ENCODE data around the gene PARVB. TPM values are rescaled to one million over a fixed set of nuclear protein-coding genes. Genes with fewer than 3 reads are reported as not detected.
A peak's percentile ranks its signal among the peaks of the same experiment; 100 is the strongest.

Gene PARVB
- total and polyA plus RNA-seq, 3 experiments from 2014 or later: 6.2 to 84.3 (median 82.1) TPM

- H3K4me1 Mint-ChIP-seq: no peaks in the 10 kb centered on the region
- no peaks in the 10 kb centered on the region for H3K27me3 ChIP-seq (ENCODE audit: insufficient read depth, low read length, poor library complexity, severe bottlenecking)
- peak overlapping the region in 2 of 8 donors; percentile 17 to 57 for H3K27ac Mint-ChIP-seq
- no peak overlapping the region for H3K27ac ChIP-seq (ENCODE audit: low read depth, low read length)
- no peaks in the 10 kb centered on the region for H3K36me3 ChIP-seq (ENCODE audit: insufficient read depth, low read length)
- ChIA-PET CTCF (interaction anchor here (1.2 kb wide), 1 partner anchor 144 kb away, joined by 3 read pairs; no protein-coding TSS in a partner anchor), POLR2A (no interaction called here)
- H3K4me3 ChIP-seq (ENCODE audit: low read length): no peak overlapping the region
- peaks cover 0 to 2% of the 10 kb centered on the region in 2 donors for H3K27me3 Mint-ChIP-seq
- no peak for DNase-seq
- peaks cover 3 to 12% (median 5%) of the 10 kb centered on the region in 5 donors for H3K9me3 Mint-ChIP-seq
- H3K9me3 ChIP-seq (ENCODE audit: low read length): no peaks in the 10 kb centered on the region
- H3K36me3 Mint-ChIP-seq: peaks cover 14 to 71% (median 30%) of the 10 kb centered on the region in 3 donors
- H3K4me1 ChIP-seq (ENCODE audit: insufficient read depth, low read length): no peaks in the 10 kb centered on the region
- no peak overlapping the region for H3K4me3 Mint-ChIP-seq
Observed at GRCh38 chr22:44136786-44137185, 112.7 kb downstream of the PARVB start.

- Mint-ChIP-seq H3K4me3 (no peak overlapping the region), H3K4me1 (no peaks in the 10 kb centered on the region), H3K36me3 (peaks cover 14 to 67% (median 30%) of the 10 kb centered on the region in 3 donors), H3K27ac (peak overlapping the region in 1 of 8 donors; percentile 47), H3K27me3 (peaks cover 0 to 2% of the 10 kb centered on the region in 2 donors), H3K9me3 (peaks cover 3 to 12% (median 5%) of the 10 kb centered on the region in 5 donors)
- no peaks in the 10 kb centered on the region for H3K4me1 ChIP-seq (ENCODE audit: insufficient read depth, low read length)
- no peak overlapping the region for H3K27ac ChIP-seq (ENCODE audit: low read depth, low read length)
- H3K4me3 ChIP-seq (ENCODE audit: low read length): no peak overlapping the region
- no peaks in the 10 kb centered on the region for H3K9me3 ChIP-seq (ENCODE audit: low read length)
- H3K27me3 ChIP-seq (ENCODE audit: insufficient read depth, low read length, poor library complexity, severe bottlenecking): no peaks in the 10 kb centered on the region
- H3K36me3 ChIP-seq (ENCODE audit: insufficient read depth, low read length): no peaks in the 10 kb centered on the region
- CTCF ChIA-PET: interaction anchor here (1.2 kb wide), 1 partner anchor 144 kb away, joined by 3 read pairs; no protein-coding TSS in a partner anchor
- POLR2A ChIA-PET: no interaction called here
- no peak for DNase-seq
Observed at GRCh38 chr22:44137415-44137814, 113.3 kb downstream of the PARVB start.

- no peak overlapping the region for H3K4me3 ChIP-seq (ENCODE audit: low read length)
- H3K27ac ChIP-seq (ENCODE audit: low read depth, low read length): no peak overlapping the region
- Mint-ChIP-seq H3K36me3 (peaks cover 13 to 48% (median 30%) of the 10 kb centered on the region in 3 donors), H3K27me3 (no peaks in the 10 kb centered on the region), H3K4me3 (no peak overlapping the region), H3K27ac (peak overlapping the region in 2 of 8 donors; percentile 32 to 33), H3K9me3 (peaks cover 3 to 12% (median 5%) of the 10 kb centered on the region in 5 donors), H3K4me1 (no peaks in the 10 kb centered on the region)
- no peaks in the 10 kb centered on the region for H3K27me3 ChIP-seq (ENCODE audit: insufficient read depth, low read length, poor library complexity, severe bottlenecking)
- no peaks in the 10 kb centered on the region for H3K36me3 ChIP-seq (ENCODE audit: insufficient read depth, low read length)
- POLR2A ChIA-PET: no interaction called here
- no peak for DNase-seq
- CTCF ChIA-PET: no interaction called here
- no peaks in the 10 kb centered on the region for H3K4me1 ChIP-seq (ENCODE audit: insufficient read depth, low read length)
- no peaks in the 10 kb centered on the region for H3K9me3 ChIP-seq (ENCODE audit: low read length)
Observed at GRCh38 chr22:44139773-44140172, 115.7 kb downstream of the PARVB start.

GRCh38 chr22:44142421-44143104 lies 118.5 kb downstream of the PARVB start:
- no peaks in the 10 kb centered on the region for H3K9me3 ChIP-seq (ENCODE audit: low read length)
- CTCF ChIA-PET: no interaction called here

GRCh38 chr22:44143105-44143474 lies 119.0 kb downstream of the PARVB start:
- no peak overlapping the region for H3K27ac Mint-ChIP-seq
- ChIA-PET POLR2A (no interaction called here), CTCF (no interaction called here)
- no peak for DNase-seq
- H3K27me3 ChIP-seq (ENCODE audit: insufficient read depth, low read length, poor library complexity, severe bottlenecking): no peaks in the 10 kb centered on the region
- H3K36me3 Mint-ChIP-seq: peaks cover 0 to 19% (median 3%) of the 10 kb centered on the region in 3 donors
- no peaks in the 10 kb centered on the region for H3K9me3 ChIP-seq (ENCODE audit: low read length)
- H3K27me3 Mint-ChIP-seq: no peaks in the 10 kb centered on the region
- peak overlapping the region in 1 of 7 donors; percentile 63 for H3K4me3 Mint-ChIP-seq
- H3K4me3 ChIP-seq (ENCODE audit: low read length): no peak overlapping the region
- no peaks in the 10 kb centered on the region for H3K36me3 ChIP-seq (ENCODE audit: insufficient read depth, low read length)
- H3K9me3 Mint-ChIP-seq: no peaks in the 10 kb centered on the region
- no peak overlapping the region for H3K27ac ChIP-seq (ENCODE audit: low read depth, low read length)
- no peaks in the 10 kb centered on the region for H3K4me1 Mint-ChIP-seq
- H3K4me1 ChIP-seq (ENCODE audit: insufficient read depth, low read length): no peaks in the 10 kb centered on the region

More at GRCh38 chr22:44142421-44143104, 118.5 kb downstream of the PARVB start:
- H3K36me3 Mint-ChIP-seq: peaks cover 0 to 22% (median 8%) of the 10 kb centered on the region in 3 donors
- Histone ChIP-seq H3K4me3 (ENCODE audit: low read length) (no peak overlapping the region), H3K36me3 (ENCODE audit: insufficient read depth, low read length) (no peaks in the 10 kb centered on the region), H3K4me1 (ENCODE audit: insufficient read depth, low read length) (no peaks in the 10 kb centered on the region), H3K27ac (ENCODE audit: low read depth, low read length) (no peak overlapping the region), H3K27me3 (ENCODE audit: insufficient read depth, low read length, poor library complexity, severe bottlenecking) (no peaks in the 10 kb centered on the region)
- no peak for DNase-seq
- POLR2A ChIA-PET: no interaction called here
- no peaks in the 10 kb centered on the region for H3K4me1 Mint-ChIP-seq
- peak overlapping the region in 1 of 7 donors; percentile 63 for H3K4me3 Mint-ChIP-seq
- peaks cover 0 to 3% (median 0%) of the 10 kb centered on the region in 5 donors for H3K9me3 Mint-ChIP-seq
- H3K27ac Mint-ChIP-seq: peak overlapping the region in 1 of 8 donors; percentile 54
- H3K27me3 Mint-ChIP-seq: no peaks in the 10 kb centered on the region

- H3K27me3 ChIP-seq (ENCODE audit: insufficient read depth, low read length, poor library complexity, severe bottlenecking): no peaks in the 10 kb centered on the region
- CTCF ChIA-PET: no interaction called here
- H3K27me3 Mint-ChIP-seq: no peaks in the 10 kb centered on the region
Observed at GRCh38 chr22:44143579-44143978, 119.5 kb downstream of the PARVB start.

GRCh38 chr22:44144046-44144569 lies 120.0 kb downstream of the PARVB start:
- ChIA-PET POLR2A (no interaction called here), CTCF (no interaction called here)
- no peak overlapping the region for H3K27ac ChIP-seq (ENCODE audit: low read depth, low read length)
- DNase-seq: no peak
- Mint-ChIP-seq H3K4me1 (no peaks in the 10 kb centered on the region), H3K27ac (no peak overlapping the region), H3K9me3 (no peaks in the 10 kb centered on the region), H3K36me3 (peaks cover 2 to 15% (median 3%) of the 10 kb centered on the region in 3 donors), H3K4me3 (no peak overlapping the region), H3K27me3 (no peaks in the 10 kb centered on the region)
- no peaks in the 10 kb centered on the region for H3K27me3 ChIP-seq (ENCODE audit: insufficient read depth, low read length, poor library complexity, severe bottlenecking)
- no peaks in the 10 kb centered on the region for H3K9me3 ChIP-seq (ENCODE audit: low read length)
- H3K4me1 ChIP-seq (ENCODE audit: insufficient read depth, low read length): no peaks in the 10 kb centered on the region
- H3K4me3 ChIP-seq (ENCODE audit: low read length): no peak overlapping the region
- no peaks in the 10 kb centered on the region for H3K36me3 ChIP-seq (ENCODE audit: insufficient read depth, low read length)

More at GRCh38 chr22:44143579-44143978, 119.5 kb downstream of the PARVB start:
- POLR2A ChIA-PET: no interaction called here
- H3K4me1 ChIP-seq (ENCODE audit: insufficient read depth, low read length): no peaks in the 10 kb centered on the region
- no peak for DNase-seq
- H3K4me1 Mint-ChIP-seq: no peaks in the 10 kb centered on the region
- H3K9me3 Mint-ChIP-seq: no peaks in the 10 kb centered on the region
- H3K4me3 Mint-ChIP-seq: no peak overlapping the region
- peaks cover under 1 to 17% (median 3%) of the 10 kb centered on the region in 3 donors for H3K36me3 Mint-ChIP-seq
- no peak overlapping the region for H3K27ac Mint-ChIP-seq
- H3K9me3 ChIP-seq (ENCODE audit: low read length): no peaks in the 10 kb centered on the region
- H3K27ac ChIP-seq (ENCODE audit: low read depth, low read length): no peak overlapping the region
- H3K36me3 ChIP-seq (ENCODE audit: insufficient read depth, low read length): no peaks in the 10 kb centered on the region
- no peak overlapping the region for H3K4me3 ChIP-seq (ENCODE audit: low read length)

GRCh38 chr22:44145544-44145943 lies 121.4 kb downstream of the PARVB start:
- Histone ChIP-seq H3K4me1 (ENCODE audit: insufficient read depth, low read length) (no peaks in the 10 kb centered on the region), H3K4me3 (ENCODE audit: low read length) (no peak overlapping the region), H3K9me3 (ENCODE audit: low read length) (no peaks in the 10 kb centered on the region), H3K27me3 (ENCODE audit: insufficient read depth, low read length, poor library complexity, severe bottlenecking) (no peaks in the 10 kb centered on the region), H3K36me3 (ENCODE audit: insufficient read depth, low read length) (no peaks in the 10 kb centered on the region), H3K27ac (ENCODE audit: low read depth, low read length) (no peak overlapping the region)
- H3K27ac Mint-ChIP-seq: no peak overlapping the region
- ChIA-PET POLR2A (no interaction called here), CTCF (no interaction called here)
- peaks cover 0 to 5% (median 2%) of the 10 kb centered on the region in 3 donors for H3K36me3 Mint-ChIP-seq
- no peaks in the 10 kb centered on the region for H3K4me1 Mint-ChIP-seq
- no peak overlapping the region for H3K4me3 Mint-ChIP-seq
- no peaks in the 10 kb centered on the region for H3K27me3 Mint-ChIP-seq
- no peak for DNase-seq
- H3K9me3 Mint-ChIP-seq: no peaks in the 10 kb centered on the region
